Mesodermal cell (in vitro differentiated cells): ENCODE results near the gene LAPTM5.

ENCODE experiments used
- H3K27ac ChIP-seq: 2 replicates; pipeline ENCODE4 v1.7.0; 2013; ENCODE audit warnings: mild to moderate bottlenecking, low read depth, low read length, moderate library complexity; ENCODE audit not compliant: severe bottlenecking
- H3K36me3 ChIP-seq: 2 replicates; pipeline ENCODE4 v1.7.1; 2013; ENCODE audit warnings: mild to moderate bottlenecking, low read length, moderate library complexity; ENCODE audit not compliant: control insufficient read depth, insufficient read depth
- H3K4me1 ChIP-seq: one replicate; pipeline ENCODE4 v1.7.1; 2013; ENCODE audit warnings: mild to moderate bottlenecking, low read length; ENCODE audit not compliant: insufficient read depth, control insufficient read depth, poor library complexity, severe bottlenecking
- H3K4me3 ChIP-seq: 2 replicates; pipeline ENCODE4 v1.7.0; 2013; ENCODE audit warnings: low read length, control low read depth, mild to moderate bottlenecking; ENCODE audit not compliant: insufficient read depth, poor library complexity, severe bottlenecking; ENCODE audit errors: extremely low read depth
- H3K9me3 ChIP-seq: 2 replicates; pipeline ENCODE4 v1.7.1; 2013; ENCODE audit warnings: mild to moderate bottlenecking, low read length, moderate library complexity; ENCODE audit not compliant: control insufficient read depth
- WGBS, 2 experiments: methylation state at CpG; one replicate each; pipeline ENCODE4 v1.1.5; 2013; ENCODE audit warnings: missing lambda C conversion rate in 2 of 2; ENCODE audit not compliant: insufficient coverage in 2 of 2; 5-methylcytosine and 5-hydroxymethylcytosine counted together

Gene LAPTM5

DNA sequence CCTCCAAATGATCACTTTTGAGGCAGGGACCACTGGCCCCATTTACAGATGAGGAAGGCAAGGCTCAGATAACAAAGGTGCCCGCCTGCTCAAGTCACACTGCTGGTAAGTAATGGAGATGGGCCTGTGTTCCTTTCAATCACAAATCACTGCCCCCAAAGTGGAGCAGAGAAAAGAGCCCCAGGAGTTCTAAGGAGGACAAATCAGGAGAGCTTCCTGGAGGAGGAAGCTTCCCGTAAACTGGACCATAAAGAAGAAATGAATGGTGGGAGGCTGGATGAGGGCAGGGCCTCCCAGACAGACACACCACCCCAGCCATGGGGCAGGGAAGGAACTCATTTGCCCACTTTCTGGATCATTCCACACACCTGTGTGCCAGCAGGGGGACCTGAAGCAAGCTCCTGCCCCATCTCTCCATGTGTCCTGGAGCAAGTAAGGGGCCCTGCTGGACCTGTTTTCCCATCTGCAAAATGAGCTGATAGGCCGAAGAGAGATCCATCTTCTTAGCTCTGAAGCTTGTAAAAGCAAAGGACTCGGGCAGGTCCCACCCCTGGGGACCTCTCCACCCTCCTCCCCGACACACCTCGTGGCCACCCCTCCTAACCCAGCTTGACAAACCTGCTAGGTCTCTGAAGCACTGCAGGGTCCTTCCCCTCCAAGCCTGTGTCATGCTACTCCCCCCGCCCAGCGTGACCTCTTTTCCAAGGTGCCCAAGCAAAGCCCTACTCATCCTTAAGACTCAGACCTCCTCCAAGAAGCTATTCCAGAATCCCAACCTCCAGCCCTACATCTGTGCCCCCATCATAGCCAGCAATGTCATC lies 5.5 kb downstream of the LAPTM5 start:
- Histone ChIP-seq H3K36me3 (no peaks in the 10 kb centered on the region), H3K27ac (no peak overlapping the region), H3K9me3 (no peaks in the 10 kb centered on the region), H3K4me3 (no peak overlapping the region), H3K4me1 (peaks cover 24% of the 10 kb centered on the region)
- 88 to 91% methylated on average over 3 to 7 of the region's 8 CpGs for WGBS, 2 experiments

DNA sequence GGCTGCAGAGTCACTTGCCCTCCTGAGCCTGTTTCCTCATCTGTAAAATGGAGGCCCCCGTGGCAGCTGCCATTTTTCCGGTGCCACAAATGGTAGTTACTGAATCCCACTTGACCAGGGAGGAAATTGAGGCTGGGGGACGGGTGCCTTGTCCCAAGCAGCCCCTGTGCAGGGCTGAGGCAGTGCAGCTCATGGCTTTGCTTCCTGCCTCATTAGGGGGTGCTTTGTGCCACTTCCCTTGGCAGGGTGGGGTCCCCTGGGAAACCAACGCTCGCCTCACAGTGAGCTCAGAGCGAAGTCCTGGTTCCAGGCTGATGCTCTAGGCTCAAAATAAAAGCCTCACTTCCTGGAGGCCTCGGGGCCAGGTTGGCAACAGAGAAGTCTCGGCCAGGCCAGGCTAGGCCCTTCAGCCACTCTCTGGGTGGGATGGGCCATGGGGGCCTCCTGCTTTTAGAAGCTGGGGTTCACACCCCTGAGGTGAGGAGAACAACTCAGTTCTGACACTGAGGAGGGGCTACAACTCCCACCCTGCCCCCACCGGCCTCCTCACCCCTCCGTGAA lies 6.8 kb downstream of the LAPTM5 start:
- H3K4me1 ChIP-seq: peaks cover 11% of the 10 kb centered on the region
- no peak overlapping the region for H3K27ac ChIP-seq
- H3K4me3 ChIP-seq: no peak overlapping the region
- 97% methylated on average over 4 to 10 of the region's 10 CpGs for WGBS, 2 experiments
- no peaks in the 10 kb centered on the region for H3K36me3 ChIP-seq
- H3K9me3 ChIP-seq: no peaks in the 10 kb centered on the region

DNA sequence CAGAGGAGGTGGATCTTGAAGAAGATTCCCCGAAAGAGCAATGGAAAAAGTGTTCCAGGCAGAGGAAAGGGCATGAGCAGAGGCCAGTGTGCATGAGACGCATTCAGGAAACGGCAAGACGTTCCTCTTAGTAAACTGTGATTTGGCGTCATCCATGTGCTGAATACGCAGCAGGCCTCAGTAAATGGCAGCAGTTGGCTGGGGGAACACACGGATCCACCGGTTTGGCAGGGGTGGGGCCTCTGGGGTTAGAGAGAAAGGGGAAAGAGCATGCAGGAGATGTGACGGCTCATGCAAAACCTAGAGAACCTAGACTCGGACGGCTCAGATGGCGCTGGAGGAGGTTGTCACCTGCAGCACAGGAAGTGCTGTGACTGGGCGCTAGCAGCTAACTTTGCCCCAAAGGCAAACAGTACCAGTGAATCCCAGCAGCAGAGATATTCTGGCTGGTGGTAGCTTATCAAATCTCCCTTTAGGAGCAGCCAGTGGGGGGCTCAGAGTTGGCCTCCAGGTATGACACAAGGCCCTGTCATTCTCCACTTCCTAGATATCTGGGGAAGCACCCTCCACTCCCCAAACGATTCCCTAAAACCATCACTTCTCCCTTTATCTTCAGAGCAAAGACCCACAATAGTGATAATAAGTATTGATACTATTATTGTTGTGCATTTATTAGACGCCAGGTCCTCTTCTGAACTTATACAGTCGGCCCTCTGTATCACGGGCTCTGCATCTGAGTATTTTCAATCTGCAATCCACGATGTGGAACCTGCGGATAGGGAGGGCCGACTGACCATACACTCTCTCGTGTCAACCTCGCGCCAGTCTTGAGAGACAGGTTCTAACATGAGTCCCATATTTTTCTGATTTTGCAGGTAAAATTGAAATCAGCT lies 7.6 kb downstream of the LAPTM5 start:
- Histone ChIP-seq H3K4me1 (peaks cover 11% of the 10 kb centered on the region), H3K4me3 (no peak overlapping the region), H3K9me3 (no peaks in the 10 kb centered on the region), H3K27ac (no peak overlapping the region), H3K36me3 (no peaks in the 10 kb centered on the region)
- 92 to 93% methylated on average over 21 to 22 of the region's 23 CpGs for WGBS, 2 experiments

DNA sequence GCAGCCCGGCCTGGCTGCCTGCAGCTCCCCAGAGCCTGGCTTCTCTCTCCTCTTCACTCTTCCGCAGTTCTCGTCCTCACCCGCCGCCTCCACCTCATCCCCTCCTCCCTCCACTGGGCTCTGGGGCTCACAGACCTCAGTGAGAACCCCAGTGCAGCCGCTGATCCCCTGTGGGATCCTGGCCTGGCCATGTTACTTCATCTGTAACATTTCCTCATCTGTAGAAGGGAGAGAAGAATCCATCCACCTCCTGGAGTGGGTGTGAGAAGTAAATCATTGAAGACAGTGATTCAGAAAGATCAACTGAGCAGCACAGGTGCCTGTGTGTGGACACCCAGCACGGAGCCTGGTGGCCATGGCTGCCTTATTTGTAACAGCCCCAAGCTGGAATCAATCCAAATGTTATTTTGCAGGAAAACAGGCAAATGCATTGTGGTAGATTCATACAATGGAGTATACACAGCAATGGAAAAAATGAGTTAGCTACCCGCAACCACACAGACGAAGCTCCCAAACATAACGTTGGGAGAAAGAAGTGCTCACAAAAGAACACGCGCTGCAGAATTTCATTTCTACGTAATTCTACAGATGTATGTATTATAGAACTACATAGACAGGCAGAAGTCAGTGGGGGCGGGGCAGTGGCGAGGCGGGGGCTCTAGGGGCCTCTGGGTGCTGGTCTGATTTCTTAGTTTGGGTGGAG lies 8.7 kb downstream of the LAPTM5 start:
- no peaks in the 10 kb centered on the region for H3K36me3 ChIP-seq
- H3K4me1 ChIP-seq: peaks cover 11% of the 10 kb centered on the region
- no peaks in the 10 kb centered on the region for H3K9me3 ChIP-seq
- WGBS, 2 experiments: 91 to 94% methylated on average over 9 to 11 of the region's 16 CpGs
- H3K27ac ChIP-seq: no peak overlapping the region
- H3K4me3 ChIP-seq: no peak overlapping the region

DNA sequence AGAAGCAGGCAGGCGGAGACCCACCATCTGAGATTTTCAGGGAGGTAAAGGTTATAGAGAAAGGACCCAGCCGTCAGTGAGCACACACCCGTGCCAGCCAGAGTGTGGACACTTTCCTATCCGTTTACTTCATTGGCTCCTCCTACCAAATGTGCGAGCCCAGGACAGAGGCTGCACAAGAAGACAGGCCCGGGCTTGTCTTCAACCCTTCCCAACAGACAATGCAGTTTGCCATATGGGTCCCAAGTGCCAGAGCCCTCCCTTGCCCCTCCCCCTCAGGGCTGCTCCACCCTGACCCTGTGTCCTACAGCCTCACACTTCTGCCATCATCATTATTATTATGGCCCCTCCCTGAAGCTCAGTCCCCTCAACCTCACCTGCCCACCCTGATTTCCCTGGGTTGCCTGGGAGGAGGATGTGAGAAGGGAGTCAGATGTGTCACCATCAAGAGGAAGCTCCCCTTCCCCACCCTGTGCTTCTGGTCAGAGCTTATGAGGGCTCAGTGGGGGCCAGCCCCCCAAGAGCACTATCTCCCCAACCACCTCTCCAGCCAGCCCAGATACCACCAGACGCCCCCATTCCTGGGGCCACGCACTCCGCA lies 9.4 kb downstream of the LAPTM5 start:
- WGBS, 2 experiments: 79 to 82% methylated on average over 7 to 9 of the region's 9 CpGs
- Histone ChIP-seq H3K36me3 (no peaks in the 10 kb centered on the region), H3K4me1 (peaks cover 11% of the 10 kb centered on the region), H3K27ac (no peak overlapping the region), H3K4me3 (no peak overlapping the region), H3K9me3 (no peaks in the 10 kb centered on the region)

DNA sequence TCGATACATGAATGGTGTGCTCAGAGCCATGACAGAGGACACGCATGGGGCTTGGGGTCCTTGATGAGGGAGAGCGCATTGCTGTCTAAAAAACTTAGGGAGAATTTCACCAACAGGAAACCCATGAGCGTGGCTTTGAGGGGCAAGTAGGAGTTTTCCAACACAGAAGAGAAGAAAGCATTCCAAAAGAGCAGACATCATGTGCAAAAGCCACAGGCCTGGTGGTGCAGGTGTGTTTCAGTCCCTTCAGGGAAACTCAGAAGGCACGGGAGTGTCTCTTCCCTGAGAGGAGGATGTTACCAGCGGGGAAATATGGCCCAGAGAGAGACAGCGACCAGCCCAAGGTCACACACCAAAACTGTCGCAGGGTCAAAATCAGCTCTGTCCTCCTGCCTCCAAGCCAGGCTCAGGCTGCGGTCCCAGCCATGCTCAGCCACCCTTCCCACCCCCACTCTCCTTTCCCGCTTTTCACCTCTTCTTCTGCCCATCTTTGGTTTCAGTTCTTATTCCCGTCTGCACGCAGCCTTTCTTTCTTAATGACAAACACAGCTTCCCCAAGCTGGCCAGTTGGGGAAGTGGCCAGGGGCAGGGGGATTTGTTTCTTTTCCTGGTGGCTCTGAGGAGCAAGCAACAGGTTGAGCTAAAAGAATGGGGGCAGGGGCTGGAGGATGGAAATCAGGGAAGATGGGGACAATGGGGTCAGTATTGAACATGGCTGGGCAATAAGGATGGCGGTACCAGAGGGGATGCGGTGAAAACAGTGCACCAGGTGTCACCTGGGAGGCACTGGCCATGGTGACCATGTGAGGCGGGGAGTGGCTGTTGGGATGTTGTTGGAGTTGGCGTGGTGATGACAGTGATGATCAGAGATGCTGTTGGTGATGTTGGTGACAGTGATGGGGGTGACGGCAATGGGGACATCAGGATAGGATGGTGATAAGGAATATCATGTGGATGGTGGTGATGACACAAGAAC lies 10.3 kb downstream of the LAPTM5 start:
- WGBS, 2 experiments: 93 to 94% methylated on average over 8 to 14 of the region's 17 CpGs
- Histone ChIP-seq H3K4me1 (peaks cover 11% of the 10 kb centered on the region), H3K4me3 (no peak overlapping the region), H3K27ac (no peak overlapping the region), H3K36me3 (no peaks in the 10 kb centered on the region), H3K9me3 (no peaks in the 10 kb centered on the region)

DNA sequence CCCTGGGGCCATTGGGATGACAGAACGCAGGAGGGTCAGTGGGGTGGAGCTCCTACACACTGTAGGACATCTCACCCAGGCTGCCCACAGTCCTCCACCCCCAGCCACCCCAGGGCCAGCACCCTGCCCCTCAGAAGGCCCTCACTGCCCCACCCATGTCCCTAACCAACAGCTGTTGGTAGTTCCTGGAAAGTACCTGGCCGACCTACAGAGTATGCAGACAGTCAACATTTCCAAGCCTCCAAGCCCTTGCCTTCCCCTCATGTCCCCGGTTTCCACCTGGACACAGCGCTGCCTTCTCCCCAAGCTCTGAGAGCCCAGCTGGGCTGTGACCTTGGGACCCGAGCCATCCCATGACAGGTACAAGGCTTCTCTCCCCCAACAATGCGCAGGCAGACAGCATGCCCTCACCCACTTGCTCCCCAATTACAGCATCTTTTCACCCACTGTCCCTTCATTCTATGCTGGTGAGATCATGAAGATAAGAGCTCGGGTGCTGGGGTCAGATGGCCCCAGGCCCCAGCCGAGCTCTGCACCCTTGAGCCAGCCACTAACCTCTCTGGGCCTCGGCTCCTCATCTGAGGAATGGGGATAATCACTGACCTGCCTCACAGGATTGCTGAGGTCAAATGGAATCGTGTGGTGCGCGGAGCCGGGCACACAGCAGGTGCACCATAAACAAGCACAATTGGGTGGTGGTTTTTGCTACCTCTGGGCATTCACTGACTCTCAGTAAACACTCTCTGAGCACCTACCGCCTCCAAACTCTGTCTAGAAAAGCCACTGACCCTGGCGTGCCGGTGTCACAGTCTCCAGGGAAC lies 11.2 kb downstream of the LAPTM5 start:
- H3K4me3 ChIP-seq: no peak overlapping the region
- no peak overlapping the region for H3K27ac ChIP-seq

DNA sequence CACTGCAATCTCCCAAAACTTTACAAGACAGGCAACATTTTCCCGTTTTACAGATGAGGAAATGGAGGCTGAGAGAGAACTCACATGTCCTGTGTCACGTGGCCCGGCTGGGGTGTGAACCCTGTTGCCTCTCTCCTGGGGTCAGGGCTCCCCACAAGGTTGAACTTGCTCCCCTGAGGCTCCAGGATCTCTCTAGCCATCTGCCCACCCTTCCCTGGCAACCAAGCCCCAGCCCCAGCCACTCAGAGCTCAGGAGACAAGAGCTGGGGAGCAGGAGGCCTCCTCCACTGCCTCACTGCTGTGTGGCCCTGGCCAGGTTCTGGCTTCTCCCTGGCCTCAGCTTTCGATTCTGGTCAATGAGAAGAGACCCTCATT lies 11.8 kb downstream of the LAPTM5 start:
- Histone ChIP-seq H3K27ac (no peak overlapping the region), H3K4me3 (no peak overlapping the region)
- 78 to 87% methylated on average over 4 of the region's 4 CpGs for WGBS, 2 experiments

More for the DNA sequence above, 11.2 kb downstream of the LAPTM5 start:
- H3K9me3 ChIP-seq: no peaks in the 10 kb centered on the region
- peaks cover 14% of the 10 kb centered on the region for H3K4me1 ChIP-seq
- H3K36me3 ChIP-seq: no peaks in the 10 kb centered on the region
- 91 to 96% methylated on average over 11 to 16 of the region's 16 CpGs for WGBS, 2 experiments

More for the DNA sequence above, 11.8 kb downstream of the LAPTM5 start:
- H3K9me3 ChIP-seq: no peaks in the 10 kb centered on the region
- H3K4me1 ChIP-seq: peaks cover 20% of the 10 kb centered on the region
- H3K36me3 ChIP-seq: no peaks in the 10 kb centered on the region
